Germinal center (tissue), 1 donor: Measurements from ENCODE around the gene MBP.

Experiments used
- DNase-seq: peaks from one replicate; pipeline ENCODE4 v3.0.0; 2012; ENCODE audit warnings: mixed read lengths, low spot score

MBP gene

DNA sequence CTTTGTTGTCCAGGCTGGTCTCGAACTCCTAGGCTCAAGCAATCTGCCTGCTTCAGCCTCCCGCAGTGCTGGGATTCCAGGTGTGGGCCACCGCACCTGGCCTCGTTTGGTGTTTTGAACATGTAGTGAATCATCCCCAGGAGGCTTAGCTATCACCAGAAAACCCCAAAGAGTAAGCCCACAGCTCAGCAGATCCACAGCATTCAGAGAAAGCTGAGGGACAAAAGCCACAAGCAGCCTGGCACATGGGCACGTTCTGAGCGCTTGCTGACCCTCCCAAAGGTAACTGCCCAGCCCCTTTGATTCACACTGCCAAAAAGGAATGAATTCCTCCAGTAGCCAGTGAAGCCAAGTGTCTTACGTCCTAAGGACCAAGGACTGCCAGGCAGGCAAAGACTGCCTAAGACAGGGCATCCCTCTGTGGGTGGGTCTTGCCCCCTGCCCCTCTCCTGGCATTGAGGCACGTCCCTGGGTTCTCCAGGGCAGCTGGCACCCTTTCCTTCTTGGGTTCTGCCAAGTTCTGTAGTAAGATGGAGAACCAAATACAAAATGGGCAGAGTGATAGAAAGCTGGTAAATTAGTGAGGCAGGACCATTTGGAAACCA lies 31.7 kb downstream of the MBP start:
- no peak for DNase-seq

DNA sequence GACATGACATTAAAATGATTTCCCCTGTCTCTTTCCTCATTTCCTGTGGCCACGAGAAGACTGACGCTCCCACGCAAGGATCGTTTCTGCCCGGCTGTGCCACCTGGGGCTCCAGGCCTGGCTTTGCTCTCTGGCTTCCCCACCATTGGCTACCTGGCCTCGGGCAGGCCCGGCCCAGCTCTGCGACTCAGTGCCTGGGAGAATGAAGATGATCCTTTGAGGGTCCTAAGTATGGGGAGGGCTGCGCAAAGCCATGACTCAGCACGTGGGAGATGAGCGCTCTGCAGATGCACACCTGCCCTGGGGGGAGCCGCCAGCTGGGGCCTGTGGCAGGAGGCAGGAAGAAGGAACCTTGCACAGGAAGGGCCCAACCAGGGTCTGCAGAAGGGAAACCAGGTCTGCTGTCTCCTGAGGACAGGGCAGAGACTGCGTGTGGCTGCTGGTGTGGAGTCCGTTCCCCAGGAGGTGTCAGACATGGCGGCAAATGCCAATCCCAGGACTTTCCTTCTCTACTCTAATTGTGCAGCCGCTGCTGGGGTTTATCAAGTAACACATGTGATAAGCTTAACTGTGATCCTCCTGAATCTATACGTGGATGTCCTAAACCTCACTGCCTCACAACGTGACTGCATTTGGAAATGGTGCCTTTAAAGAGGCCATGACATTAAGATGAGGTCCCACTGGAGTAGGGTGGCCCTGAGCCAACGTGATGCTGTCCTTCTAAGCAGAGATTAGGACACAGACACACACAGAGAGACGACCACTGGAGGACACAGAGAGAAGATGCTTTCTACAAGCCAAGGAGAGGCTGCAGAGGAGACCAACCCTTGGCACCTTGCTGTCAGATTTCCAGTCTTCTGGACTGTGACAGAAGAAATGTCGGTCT lies 32.9 kb downstream of the MBP start:
- DNase-seq = peak; percentile 67

DNA sequence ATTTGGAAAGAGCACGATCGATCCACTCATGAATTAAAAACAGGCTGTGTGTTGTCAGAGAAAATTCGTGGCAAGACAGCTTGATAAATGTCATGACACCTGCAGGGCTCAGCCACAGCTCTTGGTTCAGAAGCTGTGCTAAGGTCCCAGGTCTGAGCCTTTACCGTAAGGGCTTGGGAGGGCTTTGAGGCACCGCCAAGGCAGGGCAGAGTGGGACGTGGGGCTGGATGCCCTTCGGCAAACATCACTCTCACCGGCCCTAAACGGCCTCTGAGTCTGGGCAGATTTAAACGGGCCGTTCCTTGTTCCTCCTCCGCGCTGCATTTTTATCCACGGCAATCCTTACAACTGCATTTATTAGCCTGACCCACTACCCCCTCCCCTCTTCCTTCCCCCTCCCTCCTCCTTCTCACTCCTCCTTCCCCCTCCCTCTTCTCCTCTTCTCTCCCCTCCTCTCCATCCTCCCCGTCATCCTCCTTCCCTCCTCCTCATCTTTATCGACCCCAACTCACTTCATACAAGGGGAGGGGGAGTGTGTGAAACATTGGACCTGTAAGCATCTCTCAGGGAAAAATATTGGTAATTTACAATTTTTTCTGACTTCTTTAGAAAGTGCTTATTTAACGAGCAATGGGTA lies 33.9 kb downstream of the MBP start:
- no peak for DNase-seq

DNA sequence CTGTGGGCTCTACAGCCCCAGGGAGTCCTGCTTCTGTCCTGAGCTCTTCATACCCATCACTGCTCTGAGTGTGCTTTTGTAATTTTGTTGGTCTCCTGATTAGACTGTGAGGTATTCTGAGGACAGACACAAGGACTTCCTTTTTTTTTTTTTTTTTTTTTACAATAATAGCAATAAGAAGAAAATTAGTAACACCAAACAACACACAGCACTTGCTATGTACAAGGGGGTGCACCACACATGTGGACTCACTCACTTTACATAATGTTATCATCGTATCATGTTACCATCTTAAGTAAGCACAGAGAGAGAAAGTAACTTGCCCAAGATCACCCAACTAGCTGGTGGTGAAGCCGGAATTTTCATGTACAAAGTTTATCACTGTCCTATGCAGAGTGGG lies 34.6 kb downstream of the MBP start:
- DNase-seq = peak; percentile 42

DNA sequence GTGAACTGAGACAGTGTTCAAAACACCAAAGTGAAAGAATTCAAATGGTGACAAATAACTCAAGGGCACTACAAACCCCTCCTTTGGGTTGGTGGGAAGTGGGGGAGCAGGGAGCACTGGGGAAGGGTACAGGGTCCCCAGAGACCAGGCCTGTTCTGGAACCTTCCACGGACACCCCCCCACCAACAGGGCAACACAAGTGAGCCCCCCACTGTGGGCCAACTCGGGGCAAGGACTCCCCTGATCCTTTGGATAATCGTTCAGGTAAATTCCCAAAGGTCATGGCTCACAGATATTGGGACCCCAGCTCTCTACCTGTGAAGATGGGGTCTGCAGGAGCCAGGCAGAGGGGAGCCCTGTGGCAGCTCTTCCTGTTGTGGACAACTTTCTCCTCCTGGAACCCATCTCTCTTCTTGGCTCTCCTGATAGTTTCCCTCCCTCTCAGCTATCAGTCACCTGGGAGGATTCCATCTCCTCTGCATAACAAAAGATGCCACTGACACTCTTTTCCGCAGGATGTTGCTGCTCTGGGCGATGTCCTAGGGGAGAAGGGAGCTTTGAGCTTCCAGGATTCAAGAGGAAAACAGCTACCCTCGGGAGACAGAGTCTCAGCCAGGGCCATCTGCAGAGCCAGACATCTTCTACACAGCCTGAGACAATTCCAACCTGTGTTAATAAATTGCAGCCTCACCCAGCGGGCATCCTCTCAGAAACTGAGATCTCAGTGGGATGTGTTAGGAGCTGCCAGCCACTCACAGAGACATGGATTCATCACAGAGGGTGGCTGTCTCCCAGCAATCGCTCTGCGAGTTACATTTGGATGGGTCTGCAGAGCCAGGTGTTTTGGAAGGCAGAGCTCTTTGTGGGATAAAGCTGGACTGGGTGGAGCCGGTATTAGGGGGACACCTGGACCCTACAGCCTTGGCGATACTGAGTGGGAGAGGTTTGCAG lies 35.4 kb downstream of the MBP start:
- DNase-seq = no peak

DNA sequence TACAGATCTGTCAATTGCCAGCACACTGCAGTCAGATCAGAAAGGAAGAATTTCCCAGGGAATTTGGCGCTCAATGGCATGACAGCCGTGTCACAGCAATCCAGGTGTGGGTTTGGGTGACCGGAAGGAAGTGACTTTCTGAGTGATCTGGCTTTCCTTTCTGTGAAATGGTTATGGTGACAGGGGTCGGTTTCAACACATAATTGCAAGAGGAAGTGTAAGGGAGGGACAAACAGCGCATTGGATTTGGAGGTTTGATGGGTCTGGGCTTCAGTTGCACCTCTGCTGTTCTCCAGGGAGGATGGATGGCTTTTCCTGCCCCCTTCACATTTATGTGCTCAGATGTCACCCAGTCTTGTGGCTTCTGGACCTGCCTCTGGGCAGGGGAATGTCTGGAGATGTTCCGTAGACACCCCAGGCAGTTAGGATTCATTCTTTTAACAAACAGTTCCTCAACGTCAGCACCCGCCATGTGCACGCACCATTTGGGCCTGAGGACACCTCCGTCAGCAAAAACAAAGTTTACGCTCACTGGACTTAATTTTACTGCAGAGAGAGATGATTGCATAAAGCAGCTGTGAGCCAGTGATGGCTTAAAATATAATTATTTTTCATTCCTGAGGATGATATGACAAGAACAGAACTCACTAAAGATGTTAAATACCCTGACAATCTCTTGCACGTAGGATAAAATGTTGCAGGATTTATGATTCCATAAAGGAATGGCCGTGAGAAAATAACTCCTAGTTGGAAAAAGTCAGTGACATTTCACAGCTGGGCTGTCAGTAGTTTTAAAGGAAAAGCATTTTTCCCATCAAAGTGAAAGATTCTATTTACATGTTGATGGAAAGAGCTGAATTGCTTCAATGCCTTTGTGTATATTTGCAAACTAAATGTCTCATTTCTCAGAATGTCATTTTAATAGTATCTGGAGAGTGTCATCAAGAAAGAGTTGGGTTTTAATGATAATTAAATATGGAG lies 36.9 kb downstream of the MBP start:
- DNase-seq = no peak

DNA sequence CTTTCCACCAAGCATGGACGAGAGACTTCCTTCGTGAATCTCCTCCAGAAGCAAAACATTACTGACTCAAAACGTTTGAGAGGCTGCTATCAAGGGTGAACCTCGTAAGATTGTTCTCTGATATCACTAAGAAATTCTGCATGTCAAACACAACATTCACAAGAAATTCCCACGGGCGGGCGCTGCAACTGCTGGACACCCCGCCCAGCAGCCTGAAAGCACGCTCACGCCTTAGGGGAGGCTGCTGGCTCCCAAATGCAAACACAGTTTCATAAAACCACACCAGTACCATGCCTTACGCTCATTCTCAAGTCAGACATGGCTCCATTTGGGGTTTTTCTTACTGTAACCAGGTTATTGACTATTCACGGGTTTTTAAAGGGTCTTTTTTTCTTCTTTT lies 39.0 kb downstream of the MBP start:
- no peak for DNase-seq

DNA sequence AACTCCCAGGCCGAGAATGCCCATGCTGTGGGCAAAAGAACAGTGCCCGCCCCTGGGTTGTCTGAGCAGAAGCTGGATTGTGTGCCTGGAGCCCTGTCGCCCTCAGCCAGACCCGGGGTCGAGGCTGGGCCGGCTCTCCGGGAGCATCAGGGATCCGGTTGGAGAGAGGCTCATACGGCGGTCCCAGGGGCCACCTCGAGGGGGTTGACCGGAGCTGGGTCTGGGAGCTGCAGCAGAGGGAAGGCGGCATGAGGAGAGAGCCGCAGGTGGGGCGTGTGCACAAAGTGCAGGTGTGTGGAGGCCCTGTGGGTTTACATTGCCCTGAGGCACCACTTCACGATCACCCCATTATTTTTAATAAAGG lies 39.5 kb downstream of the MBP start:
- DNase-seq = no peak

DNA sequence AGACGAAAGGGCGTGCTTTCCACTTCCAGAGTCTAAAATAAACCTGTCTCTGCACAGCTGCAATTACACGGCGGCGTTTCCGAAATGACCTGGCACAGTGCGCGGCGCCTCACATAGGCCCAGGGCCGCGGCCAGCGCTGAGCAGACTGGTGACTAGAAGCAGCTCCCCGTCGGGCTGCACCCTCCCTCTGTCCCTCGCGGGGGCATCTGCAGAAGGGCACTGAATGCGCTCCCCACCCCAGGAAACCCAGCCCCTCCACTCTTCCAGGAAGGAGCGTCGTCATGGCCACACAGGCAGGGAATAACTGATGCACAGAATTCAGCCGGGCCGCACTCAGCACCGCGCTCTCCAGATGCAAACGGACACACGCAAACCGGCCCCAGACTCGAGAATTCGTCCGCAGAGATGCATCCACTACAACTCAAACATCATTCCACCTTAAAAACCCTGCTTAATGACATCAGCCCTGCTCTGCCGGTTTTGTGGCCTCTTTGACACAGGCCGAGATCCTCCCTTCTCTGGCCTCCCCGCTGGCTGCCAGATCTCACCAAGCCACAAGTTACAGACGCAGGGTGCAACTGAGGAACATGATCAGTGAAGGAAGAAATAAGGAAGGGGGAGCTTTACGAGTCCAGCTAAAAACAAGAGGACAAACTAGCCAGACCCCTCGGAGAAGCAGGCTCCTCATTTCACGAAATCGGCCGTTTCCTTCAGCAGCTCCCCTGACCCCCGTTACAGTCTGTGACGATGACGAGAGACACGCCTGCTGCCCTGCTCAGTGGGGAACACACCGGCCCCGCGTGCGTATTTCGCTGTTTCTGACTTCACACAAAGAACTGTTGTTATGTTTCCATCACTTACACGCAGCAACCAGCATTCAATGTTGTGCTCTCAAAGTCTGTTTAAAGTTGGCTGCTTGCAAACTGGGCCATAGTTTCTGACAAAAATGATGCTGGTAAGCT lies 40.2 kb downstream of the MBP start:
- DNase-seq = no peak

DNA sequence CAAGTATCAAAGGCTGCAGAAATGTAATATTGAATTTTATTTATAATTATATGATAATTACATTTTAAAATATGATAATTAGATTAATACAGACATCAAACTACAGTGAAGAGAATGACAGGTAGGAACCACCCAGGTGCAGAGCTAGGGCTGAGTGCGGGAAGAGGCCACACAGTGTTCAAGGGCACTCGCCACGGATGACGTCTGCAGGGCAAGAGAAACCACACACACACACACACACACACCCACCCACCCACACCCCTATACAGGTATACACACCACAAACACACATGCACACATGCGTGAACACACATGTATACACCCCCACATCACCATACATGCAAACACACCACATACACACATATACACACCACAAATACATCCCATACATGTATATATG lies 41.2 kb downstream of the MBP start:
- no peak for DNase-seq

DNA sequence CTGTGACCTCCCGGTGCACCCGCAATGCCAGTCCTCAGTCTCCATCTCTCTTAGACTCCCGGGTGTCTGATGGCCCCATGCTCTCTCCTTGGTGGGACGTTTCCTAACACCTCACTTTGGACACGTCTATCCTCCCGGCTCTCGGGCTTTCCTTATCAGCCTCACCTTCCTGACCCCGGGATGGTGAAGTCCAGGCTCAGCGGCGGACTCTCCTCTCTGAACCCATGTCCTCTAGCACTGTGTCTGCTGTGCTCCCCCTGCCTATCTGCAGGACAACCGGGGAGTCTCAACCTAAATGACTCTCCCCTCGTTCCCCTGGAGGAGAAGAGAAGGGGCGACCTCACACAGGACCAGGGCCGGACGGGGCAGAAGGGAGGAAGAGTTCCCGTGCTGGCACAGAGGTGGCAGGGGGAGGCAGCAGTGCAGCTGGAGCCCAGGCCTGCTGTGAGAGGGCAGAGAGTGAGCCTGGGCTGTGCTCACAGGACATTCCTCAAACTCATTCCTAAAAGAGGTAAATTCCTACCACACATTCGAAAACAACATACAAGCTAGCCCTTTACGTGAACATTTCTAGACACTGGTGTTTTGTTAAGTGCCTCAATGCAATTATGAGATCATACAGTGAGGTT lies 41.9 kb downstream of the MBP start:
- no peak for DNase-seq

DNA sequence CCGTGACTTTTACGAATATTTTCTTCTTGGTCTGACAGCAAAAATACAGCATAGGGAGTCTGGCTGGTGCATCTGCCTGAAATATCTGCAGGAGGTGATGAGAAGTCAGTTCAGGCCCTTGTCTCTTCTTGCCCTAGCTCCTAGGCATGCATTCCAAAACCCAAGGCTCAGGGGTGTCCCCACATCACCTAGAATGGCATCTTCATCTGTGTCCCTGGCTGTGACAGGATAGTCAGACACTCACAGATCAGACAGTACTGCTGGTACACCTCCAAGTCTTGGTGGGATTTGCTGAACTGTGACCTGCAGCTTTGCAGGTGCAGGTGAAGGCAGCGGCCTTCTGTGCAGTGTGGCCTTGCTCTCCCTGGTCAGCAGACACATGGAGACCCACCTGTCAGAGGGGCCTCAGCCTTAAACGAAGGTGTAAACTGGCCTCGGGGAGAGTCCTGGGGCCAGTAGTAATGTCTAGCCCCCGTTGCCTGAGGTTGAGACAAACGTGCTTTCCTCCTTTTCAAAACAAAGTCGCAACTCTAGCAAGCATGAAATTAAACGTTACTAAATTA lies 42.8 kb downstream of the MBP start:
- DNase-seq = no peak

DNA sequence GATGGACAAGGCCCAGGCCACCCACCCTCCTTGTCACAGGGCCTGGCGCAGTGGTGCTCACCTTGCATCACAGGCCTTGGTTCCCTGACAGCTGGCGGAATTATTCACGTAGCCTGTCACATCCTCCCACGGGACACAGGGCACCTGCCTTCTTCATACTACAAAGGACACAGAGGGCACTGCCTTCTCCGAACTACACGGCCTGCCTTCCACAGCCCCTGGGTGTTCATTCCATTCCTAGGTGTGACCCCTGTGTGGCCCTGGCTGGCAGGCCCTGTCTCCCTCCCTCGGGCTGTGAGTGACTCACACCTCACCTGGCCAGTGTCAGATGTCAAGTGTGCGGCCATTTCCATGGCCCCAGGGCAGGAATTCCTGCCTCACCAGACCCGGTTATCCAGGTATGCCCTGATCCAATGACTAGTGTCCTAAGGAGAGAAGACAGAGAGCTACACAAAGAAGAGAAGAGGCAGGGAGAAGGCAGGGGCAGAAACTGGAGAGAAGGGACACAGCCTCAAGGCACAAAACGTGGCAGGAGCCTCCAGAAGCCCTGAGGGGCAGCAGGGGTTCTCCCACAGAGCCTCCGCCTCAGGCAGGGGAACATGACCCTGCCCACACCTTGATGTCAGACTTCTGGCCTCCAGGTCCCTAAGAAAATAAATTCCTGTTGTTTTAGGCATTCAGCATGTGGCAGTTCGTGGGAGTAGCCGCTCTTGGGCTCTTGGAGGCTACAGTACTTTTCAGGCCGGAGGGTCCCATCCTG lies 43.4 kb downstream of the MBP start:
- DNase-seq = no peak

DNA sequence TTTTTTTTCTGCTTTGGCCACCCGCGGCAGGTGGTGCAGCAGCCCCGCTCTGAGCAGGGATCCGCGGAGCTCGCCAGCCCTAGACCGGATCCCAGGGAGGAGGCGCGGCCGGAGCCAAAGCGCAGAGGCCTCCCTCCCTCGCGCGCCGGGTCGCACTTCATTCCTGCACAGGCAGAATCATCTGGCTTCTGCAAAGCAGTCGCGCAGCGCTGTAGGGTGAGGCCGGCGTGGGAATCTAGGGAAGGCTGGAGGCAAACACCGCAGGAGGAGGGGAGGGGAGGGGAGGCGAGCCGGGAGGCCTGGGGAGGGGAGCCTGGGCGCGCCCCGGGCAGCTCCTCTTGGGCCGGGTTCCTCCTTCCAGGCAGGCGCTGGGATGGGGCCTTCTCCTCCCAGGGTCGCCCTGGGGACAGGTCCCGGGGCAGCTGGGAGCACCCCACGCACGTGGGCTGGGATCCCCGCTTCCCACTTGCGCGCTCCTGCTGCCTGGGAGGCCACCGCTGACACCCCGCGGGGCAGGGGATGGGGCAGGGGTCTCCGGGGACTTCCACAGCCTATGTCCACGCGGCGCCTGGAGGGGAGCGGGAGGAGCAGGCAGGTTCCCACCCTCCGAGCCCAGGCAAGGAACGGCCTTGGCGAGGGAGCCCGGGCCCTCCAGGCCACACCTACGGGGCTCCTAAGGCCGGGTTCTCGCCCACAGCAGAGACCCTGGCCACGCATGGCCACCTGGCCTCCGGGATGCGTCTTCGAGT lies 45.0 kb downstream of the MBP start:
- DNase-seq = no peak

DNA sequence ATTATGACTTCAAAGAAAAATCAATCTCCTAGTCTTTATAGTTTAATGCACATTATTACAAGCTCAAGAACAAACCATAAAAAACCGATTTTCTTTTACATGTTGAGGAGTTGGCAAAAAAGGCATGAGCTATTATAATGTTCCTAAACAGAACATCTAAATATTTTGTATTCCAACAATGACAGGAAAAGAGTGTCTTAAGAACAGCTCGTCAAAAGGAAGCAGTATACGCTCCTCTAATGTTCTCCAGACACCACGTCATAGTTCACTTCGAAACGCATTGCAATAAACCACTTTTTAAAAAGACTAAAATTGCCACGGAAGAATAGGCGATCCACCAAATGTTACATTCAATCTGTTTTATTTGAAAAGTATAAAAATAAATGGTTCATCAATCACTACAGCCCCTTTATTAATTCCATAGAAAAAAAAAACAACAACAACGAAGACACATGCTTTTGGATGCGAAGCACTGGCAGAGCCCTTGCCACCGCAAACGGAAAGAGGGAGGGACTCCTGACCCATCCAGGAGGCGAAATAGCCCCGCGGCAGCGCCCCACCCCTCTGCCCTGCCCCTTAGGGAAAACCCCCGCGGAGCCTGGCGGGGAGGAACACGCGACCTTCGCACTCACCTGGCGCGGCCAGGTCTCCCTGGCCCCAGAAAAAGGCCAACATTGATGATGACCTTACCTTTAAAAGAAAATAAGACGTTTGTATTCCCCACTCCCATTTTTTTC lies 45.8 kb downstream of the MBP start:
- no peak for DNase-seq

DNA sequence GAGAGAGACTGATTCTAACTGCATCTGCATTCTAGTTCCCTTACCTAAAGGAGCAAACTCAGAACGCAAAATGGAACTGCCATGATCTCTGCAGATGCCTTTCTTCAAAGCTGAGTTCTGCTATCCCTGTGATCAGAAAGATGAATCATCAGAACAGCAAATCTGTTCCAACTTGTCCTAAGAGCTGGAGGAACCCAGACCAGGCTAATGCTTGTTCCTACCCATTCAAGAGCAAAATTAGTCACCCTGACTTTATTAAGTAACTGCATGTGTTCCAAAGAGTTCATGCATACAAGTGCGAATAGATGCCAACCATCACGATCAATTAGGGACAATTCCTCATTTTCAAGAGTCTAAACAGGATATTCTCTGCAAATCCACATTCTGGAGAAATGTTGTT lies 46.5 kb downstream of the MBP start:
- no peak for DNase-seq

DNA sequence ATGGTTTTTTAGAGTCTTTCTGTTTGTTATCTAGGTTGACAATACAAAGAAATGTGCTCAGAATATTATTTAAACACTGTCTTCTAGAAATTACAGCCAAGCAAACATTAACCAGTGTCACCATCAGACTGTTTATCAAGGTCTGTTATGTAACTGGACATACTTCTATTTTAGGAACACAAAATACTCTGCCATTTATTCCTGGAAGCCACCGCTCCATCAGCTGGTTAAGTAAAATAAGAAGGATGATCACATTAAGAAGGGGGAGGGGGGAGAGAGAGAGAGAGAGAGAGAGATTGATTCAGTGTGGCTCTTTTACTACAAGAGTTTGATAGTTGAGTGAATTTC lies 47.9 kb downstream of the MBP start:
- DNase-seq = no peak
